Endothelial cell of umbilical vein (primary cell): ENCODE measurements around the gene JAG2.

Source experiments
- CTCF ChIP-seq, 2 donors: IDR thresholded peaks; 1 replicate in 1 of 2; 2 replicates in 1 of 2; pipeline ENCODE4 v1.5.1; 2011; ENCODE audit warnings: low read length in 2 of 2, mild to moderate bottlenecking in 2 of 2, moderate library complexity in 2 of 2, control low read depth in 1 of 2, inconsistent platforms in 1 of 2, low read depth in 1 of 2; ENCODE audit not compliant: insufficient read depth in 1 of 2; ENCODE audit errors: extremely low read depth in 1 of 2
- EZH2 ChIP-seq: IDR thresholded peaks from 2 replicates; pipeline ENCODE4 v1.6.1; 2012; ENCODE audit warnings: borderline replicate concordance, low read depth, mild to moderate bottlenecking, moderate library complexity, low read length, inconsistent platforms; ENCODE audit not compliant: severe bottlenecking
- FOS ChIP-seq: IDR thresholded peaks from 2 replicates; pipeline ENCODE4 v1.6.1; 2011; ENCODE audit warnings: mild to moderate bottlenecking, low read length, moderate library complexity, borderline replicate concordance; ENCODE audit not compliant: insufficient read depth
- GATA2 ChIP-seq: IDR thresholded peaks from 2 replicates; pipeline ENCODE4 v1.7.0; 2011; ENCODE audit warnings: low read depth, mild to moderate bottlenecking, moderate library complexity, mixed read lengths, low read length; ENCODE audit not compliant: insufficient read length, insufficient read depth
- JUN ChIP-seq: IDR thresholded peaks from 2 replicates; pipeline ENCODE4 v1.6.1; 2011; ENCODE audit warnings: borderline replicate concordance, low read depth; ENCODE audit not compliant: insufficient read length, insufficient read depth
- MAX ChIP-seq: IDR thresholded peaks from 2 replicates; pipeline ENCODE4 v1.6.1; 2011; ENCODE audit not compliant: insufficient read depth, insufficient read length
- POLR2A ChIP-seq: IDR thresholded peaks from 2 replicates; pipeline ENCODE4 v1.6.1; 2012; ENCODE audit warnings: low read depth, mild to moderate bottlenecking, control low read depth, low read length
- POLR2AphosphoS5 ChIP-seq: IDR thresholded peaks from 2 replicates; pipeline ENCODE4 v1.6.1; 2012; ENCODE audit warnings: low read depth, mild to moderate bottlenecking, control low read depth, low read length, moderate library complexity; ENCODE audit not compliant: insufficient read depth

- TF ChIP-seq JUN: no peak
- TF ChIP-seq CTCF (IDR thresholded peaks at IDR 0.05; ENCODE audit: extremely low read depth in 1 of 2, insufficient read depth in 1 of 2, low read depth in 1 of 2, low read length in 2 of 2): no peak
- no peak for TF ChIP-seq MAX
- TF ChIP-seq EZH2: no peak
- no peak for TF ChIP-seq POLR2A
- TF ChIP-seq POLR2AphosphoS5: no peak
- no peak for TF ChIP-seq FOS
- no peak for TF ChIP-seq GATA2
These were observed 17.3 kb downstream of the JAG2 start for GRCh38 chr14:105151084-105151837.
